Gastrocnemius medialis (tissue), 4 donors: ENCODE measurements around the gene CAND2.
"Not testable (repeated sequence)": the region's sequence is repeated elsewhere in the genome, so short reads cannot be mapped to it uniquely, and the experiment has no call there.

Experiments
- POLR2A ChIP-seq, 2 donors: fragments of 450-650 bp; IDR thresholded peaks; one replicate each; pipeline ENCODE4 v1.6.1; 2017; ENCODE audit warnings: antibody characterized with exemption in 2 of 2, mild to moderate bottlenecking in 2 of 2, moderate library complexity in 2 of 2
- TF ChIP-seq, protein P1 (sequence below), 5 experiments: fragments of 450-650 bp in 3 of 5; fragments of 200-600 bp in 2 of 5; sonication (generic) in 2 of 5; IDR thresholded peaks in 4 of 5; conservative IDR thresholded peaks in 1 of 5; 1 replicate in 4 of 5; 2 replicates in 1 of 5; pipeline ENCODE4 v1.5.1; 2016 to 2019; ENCODE audit warnings: antibody characterized with exemption in 5 of 5, mild to moderate bottlenecking in 3 of 5, moderate library complexity in 3 of 5

DNA sequence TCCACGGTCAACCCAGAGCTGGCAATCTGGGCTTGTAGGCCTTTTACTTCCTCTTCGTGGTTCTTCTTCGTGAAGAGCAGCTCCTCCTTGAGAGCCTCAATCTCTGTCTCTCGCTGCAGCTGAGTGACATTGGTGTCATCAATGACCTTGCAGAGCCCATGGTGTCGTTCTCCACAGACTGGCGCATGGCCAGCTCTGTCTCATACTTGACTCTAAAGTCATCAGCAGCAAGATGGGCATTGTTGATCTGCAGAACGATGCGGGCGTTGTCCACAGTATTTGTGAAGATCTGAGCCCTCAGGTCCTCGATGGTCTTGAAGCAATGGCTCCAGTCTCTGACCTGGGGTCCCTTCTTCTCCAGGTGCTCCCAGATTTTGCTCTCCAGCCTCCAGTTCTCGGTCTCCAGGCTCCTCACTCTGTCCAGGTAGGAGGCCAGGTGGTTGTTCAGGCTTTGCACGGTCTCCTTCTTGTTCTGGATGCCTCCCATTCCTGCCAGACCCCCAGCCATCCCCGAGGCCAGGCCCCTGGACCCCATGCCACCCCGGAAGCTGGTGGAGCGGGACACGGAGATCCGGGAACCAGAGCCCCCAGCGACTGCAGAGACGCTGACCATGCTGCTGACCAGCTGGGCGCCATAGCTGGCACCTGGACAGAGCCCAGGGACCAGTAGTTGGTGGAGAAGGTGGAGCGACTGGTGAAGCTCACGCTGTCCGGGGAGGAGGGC is 8.4 kb upstream of the CAND2 start:
- not testable (repeated sequence) for TF ChIP-seq POLR2A (IDR thresholded peaks at IDR 0.05)
- TF ChIP-seq, protein P1, sequence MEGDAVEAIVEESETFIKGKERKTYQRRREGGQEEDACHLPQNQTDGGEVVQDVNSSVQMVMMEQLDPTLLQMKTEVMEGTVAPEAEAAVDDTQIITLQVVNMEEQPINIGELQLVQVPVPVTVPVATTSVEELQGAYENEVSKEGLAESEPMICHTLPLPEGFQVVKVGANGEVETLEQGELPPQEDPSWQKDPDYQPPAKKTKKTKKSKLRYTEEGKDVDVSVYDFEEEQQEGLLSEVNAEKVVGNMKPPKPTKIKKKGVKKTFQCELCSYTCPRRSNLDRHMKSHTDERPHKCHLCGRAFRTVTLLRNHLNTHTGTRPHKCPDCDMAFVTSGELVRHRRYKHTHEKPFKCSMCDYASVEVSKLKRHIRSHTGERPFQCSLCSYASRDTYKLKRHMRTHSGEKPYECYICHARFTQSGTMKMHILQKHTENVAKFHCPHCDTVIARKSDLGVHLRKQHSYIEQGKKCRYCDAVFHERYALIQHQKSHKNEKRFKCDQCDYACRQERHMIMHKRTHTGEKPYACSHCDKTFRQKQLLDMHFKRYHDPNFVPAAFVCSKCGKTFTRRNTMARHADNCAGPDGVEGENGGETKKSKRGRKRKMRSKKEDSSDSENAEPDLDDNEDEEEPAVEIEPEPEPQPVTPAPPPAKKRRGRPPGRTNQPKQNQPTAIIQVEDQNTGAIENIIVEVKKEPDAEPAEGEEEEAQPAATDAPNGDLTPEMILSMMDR (IDR thresholded peaks at IDR 0.05 in 4 of 5, conservative IDR thresholded peaks at IDR 0.05 in 1 of 5) = not testable (repeated sequence)
